Cerebellar nuclear complex (tissue), 1 donor: ENCODE measurements around the gene SLC9A9.

Experiments
- DNase-seq, 2 experiments: peaks; one replicate each; lab custom pipeline; 2025; lab: John Stamatoyannopoulos, UW

SLC9A9 gene

DNA sequence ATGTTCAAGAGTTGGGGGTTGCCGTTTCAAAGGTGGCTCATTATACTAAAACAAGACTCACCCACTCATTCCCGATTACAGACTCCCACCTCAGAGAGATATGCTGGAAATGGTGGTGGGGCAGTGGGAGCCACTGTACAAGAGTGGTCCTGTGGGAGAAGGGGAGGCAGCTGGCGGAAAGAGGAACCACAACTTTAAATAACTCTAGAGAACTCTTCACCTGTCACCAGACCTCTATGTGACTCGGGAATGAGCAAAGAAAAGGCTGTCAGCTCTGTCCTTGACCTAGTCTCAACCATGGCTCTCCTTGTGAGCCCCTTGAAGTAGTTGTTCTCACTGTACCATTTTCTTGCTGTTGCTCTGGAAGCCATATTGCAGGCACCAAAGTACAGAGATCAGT, 434.9 kb downstream of the SLC9A9 start:
- DNase-seq: no peak

DNA sequence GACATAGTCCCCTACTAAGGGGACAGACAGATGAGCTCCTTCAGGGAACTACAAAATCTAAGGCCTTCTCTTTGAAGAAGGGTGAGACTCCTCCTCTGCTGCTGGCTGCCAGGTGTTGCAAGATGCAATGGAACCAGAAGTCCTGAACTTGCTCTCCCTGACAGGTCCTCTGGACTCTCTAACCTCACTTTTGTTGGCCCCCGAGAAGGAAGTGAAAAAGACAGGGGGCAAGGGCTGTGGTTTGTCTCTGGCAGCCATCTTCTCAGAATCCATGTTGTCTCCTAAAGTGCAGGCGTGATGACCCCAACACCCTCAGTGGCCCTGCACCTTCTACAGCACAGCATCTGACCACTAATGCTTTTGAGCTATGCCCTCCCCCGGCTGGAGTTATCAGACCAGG, 436.2 kb downstream of the SLC9A9 start:
- DNase-seq: no peak

DNA sequence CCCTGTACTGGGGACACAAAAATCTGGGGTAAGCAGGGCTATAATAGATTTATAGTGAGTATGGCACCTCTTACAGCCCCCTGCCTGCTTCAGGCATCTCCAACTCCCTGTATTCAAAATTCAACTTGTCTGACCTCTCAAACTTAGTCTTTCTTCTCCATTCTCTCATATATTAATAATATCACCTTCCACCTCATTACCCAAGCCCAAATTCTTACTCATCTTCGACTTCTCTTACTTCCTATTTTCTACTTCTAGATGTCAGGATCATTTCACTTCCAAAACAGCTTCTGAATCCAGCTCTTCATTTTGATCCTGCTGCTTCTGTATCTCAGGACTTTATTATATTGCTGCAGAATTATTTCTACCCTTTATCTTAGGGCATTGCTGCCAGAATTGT, 438.0 kb downstream of the SLC9A9 start:
- DNase-seq: no peak

DNA sequence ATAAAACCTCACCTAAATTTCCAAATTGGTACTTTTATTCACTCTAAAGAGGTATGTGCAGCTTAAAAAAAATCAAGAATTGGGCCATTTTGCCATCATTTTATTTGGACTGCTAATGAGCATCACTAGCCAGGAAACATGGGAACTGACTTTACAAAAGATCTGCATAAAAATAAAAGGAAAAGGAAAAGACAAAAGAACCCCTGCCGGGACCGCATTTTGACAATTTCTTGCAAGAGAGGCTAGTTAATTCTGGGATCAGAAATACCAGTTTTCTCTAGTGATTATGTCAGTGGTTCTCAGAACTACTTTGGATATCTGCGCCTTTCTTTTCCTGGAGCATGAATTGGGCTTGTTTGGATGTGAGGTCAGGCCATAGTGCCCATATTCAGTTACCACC, 439.5 kb downstream of the SLC9A9 start:
- DNase-seq: no peak

DNA sequence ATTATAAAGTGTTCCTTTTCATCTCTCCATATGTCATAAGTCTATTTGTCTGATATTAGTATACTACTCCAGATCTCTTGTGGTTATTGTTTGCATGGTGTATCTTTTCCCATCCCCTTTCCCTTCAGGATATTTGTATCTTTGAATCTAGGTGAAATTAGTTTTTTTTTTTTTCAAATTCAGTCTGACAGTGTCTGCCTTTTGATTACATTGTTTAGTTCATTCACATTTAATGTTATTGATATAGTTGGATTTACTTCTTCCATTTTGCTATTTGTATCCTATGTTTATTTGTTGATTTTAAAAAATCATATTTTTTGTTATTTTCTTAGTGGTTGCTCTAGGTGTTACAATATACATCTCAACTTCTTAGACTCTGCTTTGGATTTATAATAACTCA, 445.7 kb downstream of the SLC9A9 start:
- no peak for DNase-seq

DNA sequence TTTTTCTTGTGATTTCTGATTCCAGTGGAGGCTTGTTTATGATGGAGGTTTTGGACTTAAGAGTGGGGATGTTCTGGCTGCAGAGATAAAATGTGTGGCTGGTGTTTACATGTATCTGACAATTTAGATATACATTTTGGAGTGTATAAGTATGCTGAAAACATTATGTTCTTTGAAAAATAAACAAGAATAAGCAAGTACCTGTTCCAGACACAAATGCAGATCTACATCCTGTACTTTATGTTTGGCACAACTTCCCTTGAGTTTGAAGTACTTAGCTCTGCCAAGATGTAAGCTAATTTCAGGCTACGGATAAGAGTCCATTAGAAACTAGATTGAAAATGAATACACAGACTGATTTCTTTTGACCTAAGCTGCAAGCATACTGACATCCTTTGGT, 451.5 kb downstream of the SLC9A9 start:
- no peak for DNase-seq

DNA sequence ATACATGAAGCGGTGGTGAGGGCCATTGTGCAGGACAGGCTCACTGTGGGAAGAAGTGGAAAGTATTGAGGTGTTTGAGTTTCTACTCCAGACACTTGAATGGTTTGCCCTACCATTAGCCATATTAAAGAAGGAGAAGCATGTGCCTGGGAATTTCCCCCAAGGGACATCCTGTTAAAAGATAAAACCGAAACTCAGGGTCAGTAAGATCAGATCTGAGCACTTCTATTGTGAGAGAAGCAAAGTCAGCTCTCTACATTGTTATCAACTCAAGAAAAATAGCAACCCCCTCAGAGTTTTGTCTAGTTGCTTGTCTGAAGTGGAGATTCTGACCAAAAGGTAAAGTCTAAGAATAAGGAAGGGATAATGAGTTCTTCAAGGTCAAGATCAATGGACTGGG, 458.9 kb downstream of the SLC9A9 start:
- no peak for DNase-seq

DNA sequence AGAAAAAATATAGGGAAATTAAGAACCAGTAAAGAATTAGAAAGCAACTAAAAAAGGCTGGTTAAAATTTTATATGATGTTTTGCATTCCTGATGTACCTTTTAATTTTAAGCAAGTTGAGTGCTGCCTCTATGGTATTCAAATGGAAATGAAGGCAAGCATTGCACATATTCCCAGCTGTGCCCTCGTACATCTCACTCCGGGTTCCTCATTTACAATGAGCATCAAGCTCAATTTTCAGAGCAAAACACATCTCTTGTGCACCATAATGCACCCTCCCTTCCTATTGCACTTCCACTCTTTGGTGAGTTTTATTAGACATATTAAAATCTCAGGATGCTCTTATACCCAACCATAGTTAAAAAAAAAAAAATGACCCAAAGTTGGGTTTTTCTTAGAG, 460.8 kb downstream of the SLC9A9 start:
- DNase-seq: no peak

DNA sequence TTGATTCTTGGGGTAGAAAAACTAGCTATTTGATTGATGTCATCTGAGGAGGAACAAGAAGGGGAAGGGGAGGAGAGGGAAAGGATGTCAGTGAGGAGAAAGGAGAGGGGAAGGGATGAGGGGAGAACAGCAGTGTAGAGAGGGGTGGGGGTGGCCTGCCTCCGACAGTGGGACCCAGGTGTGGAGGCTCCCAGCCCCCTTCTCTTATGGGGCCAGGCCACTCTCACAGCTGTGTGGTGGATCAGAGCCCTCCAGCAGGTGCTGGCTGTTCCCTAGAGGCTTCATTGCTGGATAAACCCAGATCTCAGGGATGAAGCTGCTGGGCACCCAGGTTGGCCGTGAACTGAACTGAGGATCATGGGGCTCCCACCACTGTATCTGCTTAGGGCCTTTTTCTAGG, 464.2 kb downstream of the SLC9A9 start:
- no peak for DNase-seq

DNA sequence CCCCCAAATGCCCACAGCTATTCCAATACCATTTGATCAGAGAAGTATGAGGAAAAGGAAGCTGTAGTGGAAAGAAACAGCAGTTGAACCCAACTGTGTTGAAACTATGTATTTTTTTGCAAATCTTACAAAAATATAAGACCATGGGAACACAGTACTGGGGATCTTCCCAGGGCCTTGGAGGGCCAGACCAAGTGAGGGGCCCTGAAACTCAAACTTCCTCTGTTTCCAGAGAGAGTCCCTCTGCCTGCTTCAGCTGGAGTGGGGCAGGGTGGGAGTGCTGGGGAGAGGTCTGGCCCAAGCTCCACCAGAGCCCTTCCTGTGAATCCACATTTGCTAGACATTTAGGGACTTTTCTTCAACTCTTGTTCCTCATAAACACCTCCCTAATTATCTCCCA, 464.8 kb downstream of the SLC9A9 start:
- DNase-seq: no peak

DNA sequence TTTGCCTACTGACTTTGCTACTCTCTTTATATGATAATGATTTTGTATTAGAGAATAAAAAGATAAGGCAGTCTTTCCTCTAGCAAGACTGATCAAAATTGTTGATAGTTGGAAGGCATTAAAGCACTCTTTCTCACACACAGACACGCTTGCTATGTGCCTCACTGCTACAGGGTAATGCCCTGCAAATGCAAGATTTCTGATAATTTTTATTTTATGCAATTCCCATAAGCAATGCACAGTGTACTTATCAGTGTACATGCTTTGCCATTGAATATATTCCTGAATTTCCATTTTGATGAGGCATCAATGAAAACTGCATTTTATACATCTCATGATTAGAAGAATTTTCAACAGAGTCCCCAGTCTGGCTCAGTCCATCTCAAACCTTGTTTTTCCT, 465.5 kb downstream of the SLC9A9 start:
- no peak for DNase-seq

DNA sequence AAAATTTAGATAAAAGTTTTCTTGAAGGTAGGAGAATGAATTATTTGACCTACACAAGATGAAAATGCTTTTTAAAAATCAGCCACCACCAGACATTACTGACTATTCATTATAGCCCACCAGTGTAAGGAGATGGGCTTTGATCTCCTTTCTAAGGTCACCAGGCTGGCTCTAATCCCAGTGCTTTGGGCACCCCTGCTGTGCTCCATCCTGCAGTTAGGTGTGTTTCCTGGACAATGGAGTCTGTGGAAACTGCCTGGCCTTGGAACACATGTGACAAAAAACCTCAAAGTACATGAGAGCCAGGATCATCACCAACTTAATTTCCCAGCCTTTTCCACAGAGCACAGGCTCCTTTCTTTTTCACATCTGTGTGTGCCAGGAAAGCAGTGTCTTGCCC, 467.8 kb downstream of the SLC9A9 start:
- DNase-seq: no peak

DNA sequence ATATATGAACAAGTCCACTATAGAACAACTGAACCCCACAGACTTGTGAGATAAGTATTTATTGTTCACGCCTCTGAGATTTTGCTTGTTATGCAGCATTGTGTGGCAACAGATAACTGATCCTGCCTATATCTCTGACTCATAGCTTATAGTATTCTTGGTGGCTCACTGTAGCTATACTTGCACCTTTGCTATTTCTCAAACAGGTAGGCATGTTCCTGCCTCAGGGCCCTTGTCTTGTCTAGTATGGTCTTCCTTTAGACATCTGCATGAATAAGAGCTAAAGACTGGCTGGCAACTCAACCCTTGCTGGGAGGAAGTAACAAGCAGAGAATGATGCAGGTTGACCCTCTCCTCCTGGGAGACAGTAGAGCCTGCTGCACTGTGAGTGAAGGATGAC, 472.6 kb downstream of the SLC9A9 start:
- DNase-seq: no peak

DNA sequence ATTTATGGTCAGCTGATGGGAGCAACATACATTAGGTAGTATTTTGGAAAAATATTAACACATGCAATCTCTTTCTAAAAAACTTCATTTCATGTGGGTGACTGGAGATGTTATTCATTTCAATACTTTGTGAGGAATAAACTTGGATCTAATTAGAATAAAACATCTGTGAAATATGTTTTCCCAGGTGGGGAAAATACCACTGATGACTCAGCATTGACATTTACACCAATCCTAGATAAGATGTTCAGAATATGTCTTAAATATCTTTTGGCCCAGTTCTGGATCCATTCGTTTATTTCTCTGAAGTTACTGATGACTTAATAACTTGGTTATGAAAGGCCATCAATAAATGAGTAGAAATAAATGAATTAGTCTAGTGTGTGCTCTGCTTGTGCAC, 481.1 kb downstream of the SLC9A9 start:
- DNase-seq: no peak

DNA sequence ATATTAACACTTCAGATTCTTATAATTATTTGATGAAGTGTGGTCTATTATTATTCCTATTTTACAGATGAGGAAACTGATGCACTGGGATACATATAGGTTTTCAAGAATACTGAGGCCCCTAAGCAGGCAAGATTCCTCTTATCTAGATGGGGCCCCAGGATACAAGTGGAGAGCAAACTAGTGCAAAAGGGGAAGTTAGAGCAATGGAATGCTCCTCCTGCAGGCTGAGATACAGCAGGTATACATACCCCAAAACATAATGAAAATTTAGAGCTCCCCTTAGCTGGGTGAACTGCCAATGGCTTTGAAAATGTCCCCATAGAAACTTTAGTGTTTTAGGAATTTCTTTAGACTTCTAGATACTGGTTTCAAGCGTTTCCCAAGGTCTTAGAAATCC, 481.6 kb downstream of the SLC9A9 start:
- no peak for DNase-seq

DNA sequence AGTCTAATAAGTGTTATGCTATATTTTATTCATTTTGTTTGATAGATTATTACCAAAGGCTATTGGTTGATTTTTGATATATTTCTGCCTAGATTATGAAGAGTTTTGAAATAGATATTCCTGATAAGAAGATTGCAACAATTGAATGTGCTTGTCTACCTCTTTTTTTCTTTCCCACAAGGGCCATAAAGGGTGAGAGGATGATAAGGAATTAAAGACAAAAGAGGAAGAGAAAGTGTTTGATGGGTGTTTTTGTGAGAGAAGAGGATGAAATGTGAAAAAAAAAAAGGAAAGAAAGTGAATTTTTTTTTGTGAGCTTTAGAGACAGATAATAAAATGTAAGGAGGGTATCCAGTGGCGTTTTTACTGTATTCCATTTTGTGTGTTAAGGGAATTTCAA, 484.3 kb downstream of the SLC9A9 start:
- no peak for DNase-seq

DNA sequence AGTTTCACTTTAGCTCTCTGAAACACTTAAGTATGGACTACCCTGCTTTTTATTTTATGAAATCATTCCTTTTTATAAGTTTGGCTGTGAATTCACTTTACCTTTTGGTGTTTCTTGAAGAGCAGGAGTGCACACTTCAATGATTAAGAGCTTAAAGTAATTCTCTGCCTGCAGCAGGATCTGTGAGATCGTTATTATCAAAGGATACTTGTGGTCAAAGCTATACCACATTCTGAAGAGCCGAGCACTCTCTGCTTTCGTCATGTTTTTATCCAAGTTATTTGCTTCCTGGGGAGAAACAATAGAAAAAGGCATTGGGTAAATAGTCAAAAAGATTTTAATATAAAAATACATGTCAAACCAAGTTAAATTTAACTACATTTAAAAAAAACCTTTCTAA, 485.0 kb downstream of the SLC9A9 start:
- no peak for DNase-seq

DNA sequence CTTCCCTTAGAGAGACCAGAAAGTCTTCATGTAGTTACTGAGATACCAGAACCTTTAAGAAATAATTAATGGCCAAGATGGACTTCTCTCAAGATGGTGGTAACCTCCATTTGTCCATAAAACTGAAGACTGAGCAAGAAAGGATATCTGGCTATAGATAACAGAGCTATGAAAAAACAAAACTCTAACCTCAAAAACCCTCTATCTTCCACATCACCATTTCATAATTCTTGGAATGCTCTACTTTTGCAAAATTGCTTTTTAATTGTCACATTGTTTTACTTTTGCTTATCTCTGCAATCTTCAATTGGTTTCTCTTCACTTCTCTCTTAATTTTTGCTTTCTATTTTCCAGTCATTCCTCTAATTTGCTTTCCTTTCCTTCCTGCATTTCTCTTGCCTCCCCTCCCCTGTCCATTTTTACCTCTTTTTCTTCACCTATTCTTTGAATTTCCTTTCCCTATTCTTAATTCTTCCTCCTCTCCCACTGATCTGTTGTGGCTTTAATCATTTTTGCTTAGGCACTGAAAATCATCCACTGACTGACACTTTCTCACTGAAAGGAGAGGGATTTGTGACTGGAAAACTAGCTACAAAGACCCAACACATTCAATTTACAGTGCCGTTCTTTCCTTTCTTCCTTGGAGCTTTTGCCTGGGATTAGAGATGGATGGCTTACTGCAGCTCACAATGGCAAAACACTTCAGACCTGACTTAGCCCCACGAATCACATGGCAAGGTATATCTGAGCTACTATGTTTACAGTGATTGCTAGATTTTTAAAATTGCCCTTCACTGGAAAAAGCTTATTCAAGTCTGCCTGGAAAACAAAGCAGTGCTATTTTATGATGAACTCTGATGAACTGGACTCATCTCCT, 485.9 kb downstream of the SLC9A9 start:
- DNase-seq: no peak

DNA sequence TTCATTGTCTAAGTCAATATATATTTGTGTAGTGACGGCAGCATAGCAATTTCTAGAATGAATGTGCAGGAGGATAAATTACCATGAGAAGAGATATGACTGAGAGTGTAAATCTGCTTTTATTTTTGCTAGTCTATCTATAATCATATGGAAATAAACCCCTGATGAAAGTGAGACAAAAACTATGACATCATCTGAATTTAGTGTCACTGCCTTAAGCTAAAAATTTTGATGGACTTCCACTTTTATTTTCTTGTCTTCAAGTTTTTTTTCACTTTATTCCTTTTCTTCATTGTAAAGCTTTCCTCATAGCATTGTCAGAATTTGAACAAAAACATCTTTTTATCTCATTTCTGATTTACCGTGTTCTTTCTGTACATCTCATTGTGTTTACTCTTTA, 486.7 kb downstream of the SLC9A9 start:
- DNase-seq: no peak

DNA sequence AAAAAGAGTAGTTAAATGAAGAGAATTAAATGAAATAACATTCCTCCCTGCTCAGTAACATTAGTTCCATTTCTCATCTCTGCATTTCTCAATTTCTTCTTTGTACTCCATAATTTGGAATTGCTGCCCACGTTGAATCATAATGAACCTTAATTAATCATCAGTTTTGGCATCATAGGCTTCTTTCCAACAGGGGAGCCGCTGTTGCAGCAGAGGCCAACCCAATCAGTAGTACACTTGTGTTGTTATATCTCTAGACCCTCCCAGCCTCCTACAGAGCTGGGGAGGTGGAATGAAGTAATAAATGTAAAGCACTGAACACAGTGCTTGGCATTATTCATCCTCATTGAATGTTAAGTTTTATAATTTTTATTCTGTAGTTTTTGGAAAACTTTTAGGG, 488.0 kb downstream of the SLC9A9 start:
- no peak for DNase-seq

DNA sequence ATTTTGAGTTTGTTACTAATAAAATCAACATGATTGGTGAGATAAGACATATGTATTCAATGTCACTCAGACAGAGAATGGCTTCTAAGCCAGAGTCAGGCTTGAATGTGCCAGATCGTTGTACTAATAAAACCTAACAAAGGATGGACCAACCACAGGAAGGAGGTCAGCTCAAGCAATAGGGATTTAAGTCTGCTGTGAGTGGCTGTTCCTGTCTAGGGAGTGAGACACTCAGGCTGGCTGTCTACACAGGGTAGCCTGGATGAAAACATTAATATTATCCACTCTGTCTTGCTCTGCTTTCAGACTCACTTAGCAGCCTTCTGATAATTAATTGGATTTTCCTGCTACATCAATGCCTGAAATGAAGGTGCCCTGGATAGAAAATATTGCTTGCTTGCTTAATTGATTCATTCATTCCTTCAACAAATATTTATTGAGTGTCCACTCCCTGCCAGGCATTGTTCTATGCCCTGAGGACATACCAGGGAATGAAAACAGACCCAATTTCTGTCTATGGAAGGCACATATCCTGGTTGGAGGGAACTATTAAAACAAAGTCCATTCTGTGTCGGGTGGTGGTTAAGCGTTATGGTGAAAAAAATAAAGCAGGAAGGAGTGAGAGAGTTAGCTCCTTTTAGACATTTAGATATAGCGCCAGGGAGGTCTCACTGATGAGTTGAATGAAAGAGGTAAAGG, 489.3 kb downstream of the SLC9A9 start:
- DNase-seq: no peak

DNA sequence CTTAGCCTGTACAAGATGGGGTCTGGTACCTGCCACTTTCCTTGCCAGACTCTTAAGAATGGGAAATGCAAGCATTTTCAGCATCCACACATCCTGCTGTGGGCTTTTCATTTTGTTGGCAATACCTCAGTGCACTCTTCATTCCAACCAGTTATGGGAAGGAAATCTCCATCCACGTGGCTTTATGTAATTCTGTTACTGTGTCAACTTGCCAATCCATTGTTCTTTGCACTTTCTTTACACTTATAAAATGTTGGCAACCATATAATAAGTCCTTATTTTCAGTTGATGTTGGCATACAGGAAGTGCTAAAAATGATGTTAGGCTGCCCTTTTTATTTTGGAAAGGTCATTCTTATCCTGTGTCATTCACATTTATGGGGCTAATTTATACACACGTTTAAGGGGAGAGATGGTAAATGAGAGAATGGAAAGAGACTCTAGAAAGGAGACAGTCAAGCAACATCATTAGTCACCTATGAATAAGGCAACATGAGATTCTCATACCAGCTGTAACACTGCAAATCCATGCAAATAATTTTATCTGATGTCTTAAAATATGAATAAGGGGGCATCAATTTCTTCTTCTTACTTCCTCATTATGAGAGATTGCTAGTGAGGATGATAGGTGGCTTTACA, 490.0 kb downstream of the SLC9A9 start:
- DNase-seq: no peak

DNA sequence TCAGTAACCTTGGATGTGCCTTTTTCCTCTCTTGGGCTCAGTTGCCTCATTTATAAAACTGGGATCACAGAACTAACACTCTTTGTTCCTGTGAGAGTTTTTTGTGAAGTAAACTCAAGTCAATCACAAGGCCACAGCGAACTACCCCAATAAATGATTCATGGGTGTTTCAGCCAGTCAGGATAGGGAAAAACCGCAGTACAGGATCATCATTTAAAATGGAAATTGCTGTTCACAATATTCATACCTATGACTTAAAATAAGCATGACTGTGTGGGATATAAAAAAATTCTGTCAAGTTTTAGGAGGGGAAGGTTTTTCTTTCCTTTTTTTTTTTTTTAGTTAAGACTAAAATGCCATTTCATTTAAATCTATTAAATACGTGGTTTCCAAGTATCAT, 490.6 kb downstream of the SLC9A9 start:
- DNase-seq: no peak
